K562 (cell line): ENCODE results near the gene PGBD1. TPM values are rescaled to one million over a fixed set of nuclear protein-coding genes. Genes with fewer than 3 reads are reported as not detected.
A peak's percentile ranks its signal among the peaks of the same experiment; 100 is the strongest.

Experiments
- AFF4 ChIP-seq: sonication (generic); formaldehyde crosslinking; IDR thresholded peaks from 2 replicates; pipeline ENCODE4 v1.8.0; 2023; ENCODE audit warnings: mild to moderate bottlenecking, missing genetic modification reagents
- ARID1B ChIP-seq: fragments of 450-650 bp; IDR thresholded peaks from 2 replicates; pipeline ENCODE4 v1.6.1; 2016; ENCODE audit warnings: antibody characterized with exemption, mild to moderate bottlenecking, inconsistent platforms
- ETS2 ChIP-seq: IDR thresholded peaks from 2 replicates; pipeline ENCODE4 v1.6.1; 2016; ENCODE audit warnings: borderline replicate concordance, missing genetic modification characterization, mild to moderate bottlenecking, moderate library complexity, missing compliant biosample characterization; ENCODE audit not compliant: poor library complexity, severe bottlenecking
- FIP1L1 ChIP-seq: fragments of 200-400 bp; formaldehyde crosslinking; IDR thresholded peaks from 2 replicates; pipeline ENCODE4 v1.6.1; 2018; ENCODE audit warnings: mild to moderate bottlenecking, low read depth, low read length; ENCODE audit not compliant: poor library complexity, severe bottlenecking
- FUS ChIP-seq: fragments of 200-400 bp; formaldehyde crosslinking; optimal IDR thresholded peaks from 2 replicates; pipeline ENCODE3; 2017; ENCODE audit warnings: low read depth, low read length
- GATAD2A ChIP-seq: fragments of 450-650 bp; IDR thresholded peaks from 2 replicates; pipeline ENCODE4 v1.6.1; 2017
- MTA3 ChIP-seq: fragments of 450-650 bp; formaldehyde crosslinking; IDR thresholded peaks from 2 replicates; pipeline ENCODE4 v1.6.1; 2017; ENCODE audit warnings: mild to moderate bottlenecking, borderline replicate concordance
- NCOR1 ChIP-seq: fragments of 450-650 bp; IDR thresholded peaks from 2 replicates; pipeline ENCODE4 v1.6.1; 2016; ENCODE audit warnings: mild to moderate bottlenecking, moderate library complexity
- NFIC ChIP-seq: fragments of 450-650 bp; IDR thresholded peaks from 2 replicates; pipeline ENCODE4 v1.6.1; 2017; ENCODE audit warnings: mild to moderate bottlenecking, inconsistent platforms
- PRDM10 ChIP-seq: fragments of 450-650 bp; IDR thresholded peaks from 2 replicates; pipeline ENCODE4 v1.6.1; 2018; ENCODE audit not compliant: partially characterized antibody
- TEAD4 ChIP-seq, 2 experiments: sonication (generic) in 1 of 2; formaldehyde crosslinking in 1 of 2; IDR thresholded peaks; 2 replicates each; pipeline versions ENCODE4 v1.6.1 to v1.8.0; 2012 to 2022; ENCODE audit warnings: borderline replicate concordance in 1 of 2, inconsistent platforms in 1 of 2, low read length in 1 of 2, mild to moderate bottlenecking in 1 of 2, missing genetic modification reagents in 1 of 2
- TRIM25 ChIP-seq: fragments of 450-650 bp; IDR thresholded peaks from 2 replicates; pipeline ENCODE4 v1.7.0; 2016; ENCODE audit warnings: borderline replicate concordance
- ZBTB12 ChIP-seq: fragments of 250-450 bp; sonication (Bioruptor Pico); IDR thresholded peaks from 2 replicates; pipeline ENCODE4 v1.4.0; 2020
- ZBTB7A ChIP-seq: IDR thresholded peaks from 2 replicates; pipeline ENCODE4 v1.6.1; 2011; ENCODE audit warnings: low read depth, mild to moderate bottlenecking, low read length, moderate library complexity, borderline replicate concordance; ENCODE audit not compliant: control insufficient read depth
- ZKSCAN1 ChIP-seq: fragments of 150-350 bp; IDR thresholded peaks from 2 replicates; pipeline ENCODE4 v1.6.1; 2016; ENCODE audit warnings: low read depth, low read length
- ZNF263 ChIP-seq: sonication (generic); formaldehyde crosslinking; IDR thresholded peaks from 2 replicates; pipeline ENCODE4 v1.8.0; 2022; ENCODE audit warnings: mild to moderate bottlenecking, missing genetic modification reagents, borderline replicate concordance
- polyA plus RNA-seq, 8 experiments: library from polyadenylated mRNA; depleted of rRNA in 4 of 8; stranded (reverse) in 5 of 8; unstranded in 3 of 8; fragments of >200 nt; fragmentation: Nextera tagmentation in 2 of 8; fragmentation: Illumina TruSeq in 1 of 8; extraction: Ambion mirVana in 2 of 8; extraction: Trizol in 1 of 8; gene quantifications; 2 replicates each; pipeline versions ENCODE4 v1.2.1 to v1.2.3, GENCODE V29; 2011 to 2014; ENCODE audit warnings: inconsistent platforms in 1 of 8, missing spikeins in 1 of 8
- total RNA-seq, 7 experiments: library from RNA; depleted of rRNA in 6 of 7; stranded (reverse); fragments of >200 nt in 6 of 7; fragmentation: Illumina TruSeq in 2 of 7; extraction: Trizol in 2 of 7; gene quantifications; 2 replicates each; pipeline versions ENCODE4 v1.2.1 to v1.2.3, GENCODE V29; 2011 to 2021; ENCODE audit warnings: low replicate concordance in 1 of 7

The PGBD1 gene
- total and polyA plus RNA-seq, 9 of the 15 experiments (the other 6 are each of a cell fraction or from before 2014, with no cell fraction given): 3.3 to 9.0 (median 7.3) TPM

- TF ChIP-seq NCOR1 (peak; percentile 44; the same call in 1 of the 2 replicates), NFIC (peak; percentile 70), ZKSCAN1 (peak; percentile 35; the same call in 1 of the 2 replicates), MTA3 (0 out of 2 replicates have a peak, but pooled peaks have one; percentile 53), GATAD2A (peak; percentile 33; the same call in 1 of the 2 replicates), ARID1B (peak; percentile 75), TRIM25 (no peak), ZBTB12 (CRISPR knock-in tag) (no peak), ZBTB7A (no peak), PRDM10 (no peak), ETS2 (no peak), ZNF263 (CRISPR knock-in tag) (no peak), AFF4 (CRISPR knock-in tag) (no peak), FUS (no peak), TEAD4 (IDR thresholded peaks at IDR 0.05; ENCODE audit: low read length) (peak; percentile 22; the same call in 1 of the 2 replicates), TEAD4 (CRISPR knock-in tag; IDR thresholded peaks at IDR 0.05; ENCODE audit: borderline replicate concordance) (no peak), FIP1L1 (no peak)
Observed at GRCh38 chr6:28315628-28316027, 34.3 kb downstream of the PGBD1 start (continued).
